ENCODE results near the gene ENPP3.

- TF ChIP-seq EZH2 (IDR thresholded peaks at IDR 0.05; ENCODE audit: insufficient read depth, poor library complexity, severe bottlenecking) = no peak
- TF ChIP-seq EZH2phosphoT487 (IDR thresholded peaks at IDR 0.05; ENCODE audit: insufficient read depth, low read depth) = no peak
Measured at GRCh38 chr6:131646249-131646670, 9.2 kb downstream of the ENPP3 start.

Measured in GM23248 (cell line).